ENCODE measurements around the gene STT3A.

STT3A gene

GRCh38 chr11:125591649-125592304, 875 bp upstream of the STT3A start:
- DNase-seq, result no peak

GRCh38 chr11:125593114-125593820, 615 bp downstream of the STT3A start:
- no peak for DNase-seq

- DNase-seq, result no peak
Observed at GRCh38 chr11:125594958-125595357, 2.3 kb downstream of the STT3A start.

- DNase-seq, result no peak
Observed at GRCh38 chr11:125600663-125601062, 8.0 kb downstream of the STT3A start.

GRCh38 chr11:125603207-125603606, 10.6 kb downstream of the STT3A start:
- DNase-seq, result no peak

GRCh38 chr11:125605417-125605816, 12.8 kb downstream of the STT3A start:
- no peak for DNase-seq

GRCh38 chr11:125609545-125609944, 16.9 kb downstream of the STT3A start:
- no peak for DNase-seq

- no peak for DNase-seq
Observed at GRCh38 chr11:125618383-125618782, 25.7 kb downstream of the STT3A start.

- no peak for DNase-seq
Observed at GRCh38 chr11:125621995-125622394, 29.3 kb downstream of the STT3A start.

- no peak for DNase-seq
Observed at GRCh38 chr11:125623064-125623463, 30.4 kb downstream of the STT3A start.

- DNase-seq, result no peak
Observed at GRCh38 chr11:125624756-125625213, 32.1 kb downstream of the STT3A start, which contains the start of gene CHEK1. TSS of gene CHEK1 (plus strand) at chr11:125625163. CDS start at chr11:125626769, 1,606 bp downstream.

GRCh38 chr11:125625225-125625629, 32.6 kb downstream of the STT3A start:
- no peak for DNase-seq

- DNase-seq, result peak; percentile 82
Observed at GRCh38 chr11:125625630-125626287, 33.1 kb downstream of the STT3A start.

GRCh38 chr11:125626288-125626950, 33.8 kb downstream of the STT3A start:
- DNase-seq, result peak; percentile 23

- DNase-seq, result no peak
Observed at GRCh38 chr11:125627236-125627910, 34.7 kb downstream of the STT3A start.

- no peak for DNase-seq
Observed at GRCh38 chr11:125637840-125638239, 45.2 kb downstream of the STT3A start.

GRCh38 chr11:125638315-125638714, 45.7 kb downstream of the STT3A start:
- DNase-seq, result no peak

- no peak for DNase-seq
Observed at GRCh38 chr11:125645871-125646270, 53.2 kb downstream of the STT3A start.

- no peak for DNase-seq
Observed at GRCh38 chr11:125649465-125650166, 57.0 kb downstream of the STT3A start.

- peak; percentile 54 for DNase-seq
Observed at GRCh38 chr11:125662689-125663088, 70.0 kb downstream of the STT3A start.

GRCh38 chr11:125663910-125664309, 71.3 kb downstream of the STT3A start:
- no peak for DNase-seq

- no peak for DNase-seq
Observed at GRCh38 chr11:125667151-125667550, 74.5 kb downstream of the STT3A start.

Data from DMS153 (cell line).